HG02763 (cell line): Measurements from ENCODE around the gene CACNA1C.

ENCODE experiments used
- ATAC-seq: cut with Tn5 transposase; IDR thresholded peaks from one replicate; pipeline ENCODE4 v1.9.1; 2021; ENCODE audit warnings: mild to moderate bottlenecking, moderate library complexity; ENCODE audit not compliant: unreplicated experiment

The CACNA1C gene

DNA sequence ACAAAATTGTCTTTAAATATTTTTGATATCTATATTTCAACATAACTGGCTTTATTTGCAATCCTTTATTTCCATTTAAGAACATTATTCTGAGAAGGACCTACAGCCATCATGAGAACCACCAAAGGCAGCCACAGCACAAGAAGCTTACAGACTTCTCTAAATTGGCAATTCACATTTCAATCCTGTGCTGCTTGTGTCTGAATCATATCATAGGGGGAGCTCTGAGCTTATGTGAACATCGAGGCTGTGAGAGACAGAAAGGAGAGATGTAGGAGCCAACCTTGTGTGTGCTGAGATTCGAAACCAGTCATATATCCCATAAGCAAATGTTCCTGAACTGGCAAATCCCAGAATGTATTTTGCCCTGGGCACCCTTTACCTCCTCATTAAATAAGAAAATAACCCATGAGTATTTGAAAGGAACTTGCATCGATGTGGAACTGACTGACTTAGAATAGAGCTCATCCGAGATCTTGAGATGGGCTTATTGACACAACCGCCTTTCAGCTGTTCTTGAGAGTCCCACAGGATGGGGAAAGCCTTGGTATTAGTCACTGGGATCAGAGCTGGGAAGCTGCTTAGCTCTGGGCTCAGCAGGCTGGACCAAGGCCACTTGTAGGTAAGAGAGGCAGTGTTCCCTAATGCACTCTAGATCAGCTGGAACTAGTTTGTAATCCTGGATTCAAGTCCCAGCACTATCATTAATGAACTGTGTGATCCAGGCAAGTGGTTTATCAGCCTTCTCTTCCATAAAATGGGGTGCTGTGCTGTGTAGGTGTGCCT lies 329.8 kb downstream of the CACNA1C start:
- no peak for ATAC-seq

DNA sequence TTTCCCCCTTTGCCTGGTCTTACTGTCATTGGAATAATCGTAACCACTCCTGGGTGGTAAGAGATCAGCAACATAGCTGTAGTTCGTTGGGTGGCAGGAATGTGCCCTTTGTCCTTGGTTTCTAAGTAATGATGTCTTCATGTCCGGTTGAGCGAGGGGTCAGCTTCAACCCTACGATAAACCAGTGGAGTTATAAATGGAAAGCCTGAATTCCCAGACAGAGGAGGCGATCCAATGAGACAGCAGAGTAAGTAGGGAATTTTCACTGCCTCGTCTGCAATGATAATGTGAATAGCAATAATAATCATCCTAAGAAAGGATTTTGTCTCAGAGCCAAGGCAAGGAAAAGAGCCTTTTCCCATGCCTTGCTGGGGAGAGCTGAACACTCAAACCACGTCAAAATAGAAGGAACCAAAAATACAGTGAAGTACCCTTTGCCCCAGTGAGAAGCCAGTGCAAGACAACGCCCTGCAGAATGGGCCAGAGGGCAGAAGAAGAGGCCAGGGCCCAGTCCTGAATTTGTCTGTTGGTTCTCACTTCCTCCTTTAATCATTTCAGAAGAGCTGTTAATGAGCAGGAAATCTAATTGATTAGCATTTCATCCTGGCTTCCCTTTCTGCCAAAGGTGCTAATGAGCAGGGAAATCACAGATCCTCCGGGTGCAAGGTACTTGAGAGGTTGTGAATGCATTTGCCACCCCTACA lies 330.7 kb downstream of the CACNA1C start:
- ATAC-seq: no peak

DNA sequence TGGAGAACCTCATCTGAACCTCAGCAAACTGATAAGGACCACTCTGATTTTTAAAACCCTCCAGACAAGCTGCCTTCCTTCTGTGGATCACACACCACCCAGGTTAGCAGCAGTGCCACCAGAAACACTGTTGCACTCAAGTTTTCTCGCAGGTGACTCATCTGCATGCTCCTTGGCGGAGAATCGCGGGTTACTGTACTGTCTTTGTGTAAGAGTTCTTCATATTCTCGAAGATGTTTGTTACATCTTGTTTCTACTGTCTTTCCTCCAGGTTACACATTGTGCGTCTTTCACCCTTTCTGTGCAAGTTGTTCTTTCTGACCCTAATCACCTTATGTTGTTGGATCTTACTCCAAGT lies 331.2 kb downstream of the CACNA1C start:
- no peak for ATAC-seq

DNA sequence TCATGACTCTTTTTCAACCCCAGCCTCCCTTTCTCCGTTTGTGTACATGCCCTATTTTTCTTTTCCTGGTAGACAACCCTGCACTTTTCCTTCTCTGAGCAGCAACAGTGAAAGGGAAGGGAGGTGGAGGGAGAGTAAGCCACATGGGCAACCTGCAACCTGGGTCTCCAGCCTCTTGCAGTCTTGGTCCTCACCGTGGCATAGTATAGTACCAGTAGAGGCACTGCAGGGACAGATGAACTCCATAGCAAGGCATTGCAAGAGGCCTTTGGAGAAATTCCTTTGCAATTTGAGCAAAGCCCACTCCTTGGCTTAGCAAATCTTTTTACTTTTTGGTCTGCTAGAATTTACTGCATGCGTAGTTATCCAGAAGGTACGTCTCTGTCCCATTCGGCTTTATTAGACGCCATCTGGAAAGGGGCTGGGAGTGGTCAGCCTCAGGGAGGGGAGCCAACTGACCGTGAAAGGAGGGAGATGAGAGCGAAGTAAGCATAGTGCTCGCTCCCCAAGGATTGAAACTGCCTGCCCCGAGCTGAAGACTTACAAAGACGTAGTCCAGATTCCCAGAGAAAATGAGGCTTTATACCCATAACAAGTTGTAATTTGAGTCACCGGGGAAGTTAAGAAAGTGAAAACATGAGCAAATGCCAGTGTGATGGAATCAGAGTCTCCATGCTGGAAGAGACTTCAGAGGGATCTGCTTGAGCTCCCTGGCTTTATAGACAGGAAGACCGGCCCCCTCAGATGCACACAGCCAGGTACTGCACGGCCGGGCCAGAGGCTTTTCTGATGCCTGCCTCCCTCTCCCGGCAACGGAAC lies 332.0 kb downstream of the CACNA1C start:
- no peak for ATAC-seq

DNA sequence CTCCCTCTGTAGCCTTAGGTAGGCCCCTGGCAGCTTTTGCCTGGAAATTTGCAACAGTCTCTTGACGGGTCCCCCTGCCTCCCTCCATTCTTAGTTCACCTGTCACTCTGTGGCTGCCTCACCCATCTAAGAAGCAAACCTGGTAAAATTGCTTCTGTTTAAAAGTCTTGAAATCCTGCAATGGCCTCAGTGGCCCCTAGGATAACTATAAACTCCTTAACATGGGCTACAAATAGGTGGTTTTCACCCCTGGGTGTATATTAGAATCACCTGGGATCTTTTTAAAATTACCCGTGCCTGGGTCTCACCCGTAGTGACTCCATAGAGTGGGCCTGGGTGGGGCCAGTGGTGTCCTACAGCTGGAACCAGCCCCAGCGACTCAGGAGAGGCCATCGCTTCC lies 332.7 kb downstream of the CACNA1C start:
- ATAC-seq: no peak

DNA sequence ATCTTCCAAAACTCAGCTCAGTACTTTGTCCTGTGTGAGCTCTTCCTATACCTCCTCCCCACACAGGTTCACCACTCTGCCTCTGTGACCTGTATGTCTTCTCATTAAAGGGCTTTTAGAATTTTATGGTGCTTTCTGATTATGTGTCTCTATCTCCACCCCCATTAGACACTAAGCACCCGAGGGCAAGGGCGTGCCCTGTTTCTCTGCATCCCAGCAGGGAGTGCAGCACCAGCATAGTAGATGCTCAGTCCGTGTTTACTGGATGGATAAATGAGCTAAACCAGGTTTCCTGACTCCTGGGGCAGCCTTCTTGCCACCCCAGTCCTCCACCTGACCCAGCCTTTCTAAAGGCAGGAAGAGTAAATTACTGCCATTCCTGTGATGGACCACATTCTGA lies 333.8 kb downstream of the CACNA1C start:
- ATAC-seq: no peak

DNA sequence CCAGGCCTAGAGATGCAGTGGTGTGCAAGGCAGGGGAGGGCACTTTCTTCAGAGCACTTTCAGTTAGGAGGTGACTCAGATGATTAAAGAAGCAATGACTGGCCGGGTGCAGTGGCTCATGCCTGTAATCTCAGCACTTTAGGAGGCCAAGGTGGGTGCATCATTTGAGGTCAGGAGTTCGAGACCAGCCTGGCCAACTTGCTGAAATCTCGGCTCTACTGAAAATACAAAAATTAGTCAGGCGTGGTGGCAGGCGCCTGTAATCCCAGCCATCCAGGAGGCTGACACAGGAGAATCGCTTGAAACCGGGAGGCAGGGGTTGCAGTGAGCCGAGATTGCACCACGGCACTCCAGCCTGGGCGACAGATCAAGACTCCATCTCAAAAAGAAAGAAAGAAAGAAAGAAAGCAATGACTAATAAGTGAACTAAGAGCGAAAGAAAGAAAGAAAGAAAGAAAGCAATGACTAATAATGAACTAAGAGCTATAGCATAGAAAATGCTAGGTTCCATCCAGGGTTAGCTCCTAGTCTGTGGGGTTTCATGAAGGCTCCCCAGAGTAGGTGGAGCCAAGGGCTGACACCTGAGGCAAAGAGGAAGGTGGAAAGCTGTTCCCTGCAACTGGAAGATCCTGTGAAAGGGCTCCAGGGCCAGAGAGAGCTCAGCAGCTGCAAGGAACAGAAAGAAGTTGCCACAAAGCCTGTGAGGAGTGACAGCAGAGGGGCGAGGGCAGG lies 334.5 kb downstream of the CACNA1C start:
- ATAC-seq: no peak

DNA sequence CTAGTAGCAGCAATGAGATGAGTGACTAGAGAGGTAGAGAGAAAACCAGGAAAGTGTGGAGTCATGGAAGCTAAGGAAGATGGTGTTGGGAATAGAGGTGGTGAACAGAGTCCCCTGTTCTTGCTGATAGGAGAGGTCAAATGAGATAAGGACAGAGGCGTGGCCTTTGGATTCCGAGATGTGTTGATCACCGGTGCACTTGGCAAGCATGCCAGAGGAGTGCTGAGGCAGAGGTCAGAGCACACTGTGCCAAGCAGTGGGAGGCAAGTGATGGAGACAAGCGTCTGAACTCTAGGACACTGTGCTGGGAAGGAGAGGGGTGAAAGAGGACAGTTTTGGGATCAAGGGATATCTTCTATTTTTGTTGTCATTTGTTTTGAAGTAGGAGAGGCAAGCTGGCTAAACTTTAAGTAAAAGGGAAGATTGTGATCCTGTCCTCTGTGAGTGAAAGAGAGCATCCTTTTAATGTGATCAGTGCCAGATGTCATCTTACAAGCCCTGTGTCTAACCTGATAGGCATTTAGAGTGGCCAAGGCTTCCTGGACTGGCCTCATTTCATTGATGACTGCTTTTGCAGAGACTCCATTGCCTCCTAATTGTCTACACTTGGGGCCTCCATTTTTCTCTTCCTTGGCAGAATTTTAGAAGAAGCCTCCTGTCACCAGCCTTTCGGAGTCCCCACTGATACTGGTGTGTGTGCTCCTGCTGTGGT lies 336.4 kb downstream of the CACNA1C start:
- no peak for ATAC-seq

DNA sequence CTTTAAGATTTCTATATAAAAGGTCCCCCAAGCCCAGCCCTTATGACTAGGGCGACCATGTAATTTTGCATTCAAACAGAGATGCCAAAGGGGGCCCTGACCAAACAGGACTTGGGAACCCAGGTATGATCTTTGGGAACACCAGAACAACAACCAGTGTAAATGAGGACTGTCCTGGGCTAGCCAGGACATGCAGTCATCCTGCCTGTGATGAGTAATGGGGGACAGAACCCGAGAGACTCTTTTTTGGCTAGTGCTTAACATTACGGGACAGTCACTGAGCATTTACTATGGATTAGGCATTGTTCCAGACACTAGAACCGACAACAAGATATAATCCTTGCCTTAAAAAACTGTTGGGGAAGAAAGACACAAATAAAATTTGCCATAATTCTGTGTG lies 337.3 kb downstream of the CACNA1C start:
- ATAC-seq: no peak

DNA sequence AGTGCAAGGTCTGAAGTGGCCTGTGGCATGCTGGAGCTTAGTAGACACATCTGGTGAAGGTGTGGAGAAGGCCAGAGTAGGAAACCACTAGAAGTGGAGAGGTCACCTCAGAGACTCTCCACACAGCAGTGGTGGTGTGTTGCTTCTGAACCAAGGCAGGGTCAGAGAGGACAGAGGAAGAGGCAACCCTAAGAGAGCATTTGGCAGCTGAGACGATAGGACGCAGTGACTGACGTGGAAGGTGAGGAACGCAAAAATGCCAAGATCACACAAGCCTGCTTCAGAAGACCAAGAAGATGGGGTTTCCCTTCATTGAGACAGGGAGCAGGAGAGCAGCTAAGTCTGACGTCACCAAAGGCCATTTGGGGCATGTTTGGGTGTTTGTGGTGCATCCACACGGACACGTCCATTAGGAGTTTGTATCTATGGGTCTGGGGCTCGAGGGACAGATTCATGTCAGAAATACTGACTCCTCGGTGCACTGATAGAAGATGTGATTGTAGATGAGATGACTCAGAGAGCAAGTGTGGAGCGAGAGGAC lies 338.1 kb downstream of the CACNA1C start:
- no peak for ATAC-seq

DNA sequence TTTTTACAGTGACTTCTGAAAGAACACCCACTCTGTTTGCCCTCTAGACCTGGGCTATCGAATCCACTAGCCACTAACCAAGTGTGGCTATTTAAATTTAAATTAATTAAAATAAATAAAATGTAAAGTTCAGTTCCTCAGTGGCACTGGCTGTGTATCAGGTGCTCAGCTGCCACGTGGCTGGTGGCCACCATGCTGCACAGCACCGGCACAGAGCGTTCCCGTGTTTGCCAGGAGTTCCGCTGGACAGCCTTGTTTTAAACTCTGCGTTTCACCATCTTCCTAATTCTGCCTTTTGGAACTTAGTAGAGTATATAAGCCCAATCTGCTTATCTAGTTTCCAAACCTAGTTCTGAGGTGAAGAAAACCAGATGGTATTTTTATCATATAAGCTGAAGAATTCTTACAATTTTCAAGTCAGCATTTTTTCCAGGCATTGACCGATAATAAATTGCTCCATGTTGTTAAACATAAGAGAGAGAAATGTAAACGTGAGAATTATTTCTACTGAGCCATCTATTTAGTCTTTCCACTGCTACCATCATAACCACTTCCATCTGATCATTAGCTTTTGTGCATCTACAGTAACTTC lies 339.0 kb downstream of the CACNA1C start:
- no peak for ATAC-seq

DNA sequence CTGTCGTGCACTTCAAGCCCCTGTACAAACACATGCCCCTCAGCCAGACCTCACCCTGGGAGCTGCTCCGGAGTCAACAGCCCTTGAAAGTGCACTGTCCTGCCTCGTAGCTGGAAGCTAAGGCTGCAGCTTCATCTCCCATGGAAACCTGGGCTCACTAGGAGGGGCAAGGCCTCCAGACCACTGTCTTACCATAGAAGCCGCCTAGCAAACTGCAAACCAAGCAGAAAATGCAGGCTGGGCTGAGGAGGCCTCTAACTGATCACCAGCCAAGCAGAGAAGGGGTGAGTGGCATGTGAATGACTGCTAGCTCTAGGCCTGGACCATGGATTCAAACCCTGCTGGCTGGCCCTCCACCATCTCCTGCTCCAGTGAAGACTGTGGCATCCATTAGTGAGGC lies 340.2 kb downstream of the CACNA1C start:
- no peak for ATAC-seq

DNA sequence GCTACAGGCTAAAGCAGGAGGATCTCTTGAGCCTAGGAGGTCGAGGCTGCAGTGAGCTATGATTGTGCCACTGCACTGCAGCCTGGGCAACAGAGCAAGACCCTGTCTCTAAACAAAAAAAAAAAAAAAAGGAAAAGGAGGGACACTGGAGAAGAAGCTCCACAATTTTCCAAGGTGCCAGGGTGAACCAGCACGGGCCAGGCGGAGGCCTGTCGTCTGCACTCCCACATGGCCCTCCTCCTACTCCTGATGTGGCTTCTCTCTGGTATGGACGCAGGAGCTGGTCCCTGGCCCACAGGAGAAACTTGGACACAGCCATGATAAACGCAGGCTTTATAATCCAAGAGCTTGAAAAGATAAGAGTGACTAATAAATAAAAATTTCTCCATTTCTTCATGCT lies 341.2 kb downstream of the CACNA1C start:
- ATAC-seq: no peak

DNA sequence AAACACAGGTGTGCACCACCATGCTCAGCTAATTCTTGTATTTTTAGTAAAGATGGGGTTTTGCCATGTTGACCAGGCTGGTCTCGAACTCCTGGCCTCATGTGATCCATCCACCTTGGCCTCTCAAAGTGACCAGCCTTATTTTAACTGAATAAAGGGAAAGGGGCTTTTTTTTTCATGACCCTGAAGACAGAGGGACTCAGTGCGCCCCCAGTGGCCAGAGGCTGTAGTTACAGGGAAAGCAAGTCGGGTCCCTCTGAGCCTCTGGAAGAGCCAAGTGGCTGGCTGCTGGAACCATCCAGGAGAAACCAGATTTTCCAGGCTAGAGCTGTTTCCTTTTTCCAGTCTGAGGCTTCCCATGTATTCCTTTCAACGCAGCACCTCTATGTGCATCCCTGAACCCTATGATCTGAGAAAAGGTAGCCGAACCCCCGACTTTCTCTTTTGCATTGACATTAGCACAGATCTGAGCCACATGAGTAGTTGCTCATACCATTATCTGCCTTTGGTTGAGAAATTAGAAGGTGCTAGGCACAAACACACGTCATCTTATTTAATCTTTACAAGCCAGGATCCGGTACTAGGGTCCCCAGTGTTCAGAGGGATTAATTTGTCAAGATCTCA lies 342.7 kb downstream of the CACNA1C start:
- ATAC-seq: no peak

DNA sequence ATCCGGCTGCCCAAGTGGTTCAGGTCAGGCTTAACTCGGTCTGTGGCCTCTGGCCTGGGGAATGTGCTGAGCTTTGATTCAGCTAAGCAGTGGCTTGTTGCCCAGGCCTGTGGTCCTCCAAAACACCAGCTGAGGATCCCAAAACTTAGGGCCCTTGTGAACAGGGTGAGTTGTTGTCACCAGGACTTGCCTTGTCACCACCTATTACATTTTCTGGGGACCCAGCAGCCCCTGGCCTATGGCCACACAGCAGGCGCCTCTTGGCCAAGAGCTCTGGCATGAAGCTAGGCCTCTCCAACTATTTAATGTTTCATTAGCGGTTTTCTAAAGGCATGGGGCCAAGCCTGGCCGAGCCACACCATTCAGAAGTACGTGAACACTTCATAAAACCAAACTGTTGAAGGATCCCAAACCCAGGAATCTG lies 343.7 kb downstream of the CACNA1C start:
- no peak for ATAC-seq

DNA sequence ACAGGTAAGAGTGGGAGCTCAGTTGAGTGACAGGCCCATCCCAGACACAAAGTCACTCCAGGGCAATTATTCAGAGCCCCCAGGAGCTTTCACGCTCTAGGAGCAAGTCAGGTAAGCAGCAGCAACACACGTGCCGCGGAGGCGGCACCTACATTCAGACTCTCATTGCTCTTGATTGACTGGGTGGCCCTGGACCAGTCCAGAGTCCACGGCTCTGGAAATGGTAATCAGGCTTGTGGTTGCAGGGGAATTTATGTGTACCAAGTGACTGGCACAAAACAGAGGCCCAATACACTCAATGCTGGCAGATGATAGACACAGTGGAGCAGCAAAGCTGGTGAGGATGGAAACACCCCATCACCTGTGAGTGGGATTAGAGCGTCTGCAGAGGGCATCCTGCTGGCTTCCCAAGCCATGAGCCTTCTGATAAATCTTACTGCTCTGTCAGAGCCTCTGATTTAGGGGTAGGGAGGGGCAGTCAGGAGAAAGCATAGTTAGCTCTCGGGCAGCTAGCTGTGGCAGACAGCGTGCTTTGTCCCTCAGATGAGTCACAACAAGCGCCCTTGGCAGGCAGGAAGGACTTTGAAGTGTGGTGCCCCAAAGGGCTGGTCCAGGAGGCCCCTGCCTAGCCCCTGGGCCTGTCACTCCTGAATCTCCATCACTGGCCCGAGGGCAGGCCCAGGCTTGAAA lies 344.7 kb downstream of the CACNA1C start:
- no peak for ATAC-seq

DNA sequence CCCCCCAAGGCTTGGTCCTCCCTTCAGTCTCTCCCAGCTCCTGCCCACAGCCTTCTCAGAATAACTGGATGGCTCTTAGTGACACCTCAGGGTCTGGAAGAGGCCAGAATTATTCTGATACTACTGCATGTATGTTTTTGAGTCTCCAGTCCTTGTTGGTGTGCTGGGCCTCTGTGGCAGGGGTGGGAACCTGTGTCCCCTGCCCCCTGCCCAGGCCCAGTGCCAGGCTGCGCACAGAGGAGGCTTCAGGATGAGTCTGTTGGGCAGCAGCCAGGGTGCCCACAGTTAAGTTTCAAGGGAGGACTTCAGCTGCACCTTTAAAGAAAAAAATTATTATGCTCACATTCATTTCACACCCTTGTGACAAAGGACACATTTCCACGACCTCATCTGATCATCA lies 348.3 kb downstream of the CACNA1C start:
- no peak for ATAC-seq

DNA sequence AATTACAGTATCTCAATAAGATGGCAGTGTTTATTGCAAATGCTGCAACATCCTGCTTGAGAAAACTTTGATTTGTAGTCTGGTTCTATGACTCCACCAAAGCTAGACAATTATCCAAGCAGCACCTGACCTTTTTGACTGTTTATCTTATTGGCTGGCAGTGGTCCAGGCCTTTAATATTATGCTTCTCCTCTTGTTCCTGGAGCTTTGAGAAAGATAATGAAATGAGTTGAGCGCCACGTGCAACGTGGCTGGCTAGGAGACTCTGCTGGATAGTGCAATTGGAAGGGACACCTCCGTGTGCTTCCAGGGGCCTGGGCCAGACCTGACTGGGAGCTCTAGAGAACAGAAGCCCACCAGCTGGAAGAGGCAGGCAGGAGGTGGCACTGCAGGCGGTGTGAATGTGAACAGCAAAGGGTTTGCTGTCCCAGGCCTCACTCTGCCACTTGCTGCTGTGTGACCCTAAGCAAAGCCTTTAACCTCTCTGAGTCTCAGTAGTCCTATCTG lies 349.3 kb downstream of the CACNA1C start:
- ATAC-seq: no peak
